Breast epithelium (tissue), 4 donors: ENCODE measurements around the gene UQCC5. TPM values are rescaled to one million over a fixed set of nuclear protein-coding genes. Genes with fewer than 3 reads are reported as not detected.

ENCODE experiments used
- DNase-seq, 2 donors: peaks; one replicate each; pipeline ENCODE4 v3.0.0-alpha.2; 2019; ENCODE audit warnings: low spot score in 2 of 2
- H3K27ac ChIP-seq, 2 donors: fragments of 200-600 bp; sonication (generic) in 1 of 2; one replicate each; pipeline ENCODE4 v1.5.1; 2016 to 2019; ENCODE audit warnings: mild to moderate bottlenecking in 1 of 2
- H3K27me3 ChIP-seq, 2 donors: fragments of 200-600 bp; sonication (generic) in 1 of 2; one replicate each; pipeline versions ENCODE4 v1.5.1 to v1.6.0; 2017 to 2019; ENCODE audit warnings: control low read depth in 1 of 2, mild to moderate bottlenecking in 1 of 2
- H3K36me3 ChIP-seq: fragments of 200-600 bp; one replicate; pipeline ENCODE4 v1.5.1; 2019
- H3K4me1 ChIP-seq, 2 donors: fragments of 200-600 bp; sonication (generic); one replicate each; pipeline ENCODE4 v1.5.1; 2016 to 2019; ENCODE audit warnings: control low read depth in 1 of 2
- H3K4me3 ChIP-seq, 3 donors: fragments of 200-600 bp; sonication (generic); 1 replicate in 2 of 3; 2 replicates in 1 of 3; pipeline ENCODE4 v1.5.1; 2016 to 2019; ENCODE audit warnings: mild to moderate bottlenecking in 3 of 3, moderate library complexity in 2 of 3
- H3K9me3 ChIP-seq, 2 donors: fragments of 200-600 bp; sonication (generic) in 1 of 2; one replicate each; pipeline ENCODE4 v1.5.1; 2016 to 2019; ENCODE audit warnings: control low read depth in 1 of 2
- POLR2A ChIP-seq: fragments of 450-650 bp; IDR thresholded peaks from one replicate; pipeline ENCODE4 v1.6.1; 2016; ENCODE audit warnings: antibody characterized with exemption, mild to moderate bottlenecking, moderate library complexity
- POLR2AphosphoS5 ChIP-seq, 3 donors: sonication (generic); formaldehyde crosslinking; IDR thresholded peaks; one replicate each; pipeline ENCODE4 v1.6.1; 2017; ENCODE audit warnings: antibody characterized with exemption in 3 of 3
- intact Hi-C: fragments of 100-400 bp; cut with DNase I; formaldehyde crosslinking; loops from one replicate; pipeline ENCODE4 v1.15.1; 2023; ENCODE audit warnings: low total_unique reads
- total RNA-seq, 3 donors: library from RNA; depleted of rRNA; stranded (reverse); fragments of >200 nt; gene quantifications; one replicate each; pipeline ENCODE4 v1.1.0, GENCODE V29; 2016
- TF ChIP-seq, protein P1 (sequence below), 3 donors: fragments of 450-650 bp; IDR thresholded peaks; one replicate each; pipeline ENCODE4 v1.5.1; 2016 to 2017; ENCODE audit warnings: antibody characterized with exemption in 3 of 3, mild to moderate bottlenecking in 3 of 3, moderate library complexity in 3 of 3

Gene UQCC5
- total RNA-seq, 3 donors from 2014 or later: 1.3 to 14.1 (median 1.8) TPM

DNA sequence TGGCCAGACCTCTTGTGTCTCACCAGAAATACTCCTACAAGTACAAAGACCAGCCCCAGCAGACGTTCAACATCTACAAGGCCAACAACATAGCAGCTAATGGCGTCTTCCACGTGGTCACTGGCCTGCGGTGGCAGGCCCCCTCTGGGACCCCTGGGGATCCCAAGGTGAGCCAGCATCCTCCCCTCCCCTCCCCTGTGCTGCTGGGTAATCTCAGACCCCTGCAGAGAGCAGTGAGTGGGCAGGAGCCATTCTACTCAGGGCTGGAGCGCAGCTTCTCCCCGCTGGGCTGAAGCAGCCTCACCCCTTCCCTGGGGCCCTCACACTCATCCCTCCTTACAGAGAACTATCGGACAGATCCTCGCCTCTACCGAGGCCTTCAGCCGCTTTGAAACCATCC is 31.4 kb upstream of the UQCC5 start:
- H3K27me3 ChIP-seq: no peaks in the 10 kb centered on the region
- H3K4me1 ChIP-seq: no peaks in the 10 kb centered on the region
- no peak for TF ChIP-seq POLR2A
- TF ChIP-seq, protein P1, sequence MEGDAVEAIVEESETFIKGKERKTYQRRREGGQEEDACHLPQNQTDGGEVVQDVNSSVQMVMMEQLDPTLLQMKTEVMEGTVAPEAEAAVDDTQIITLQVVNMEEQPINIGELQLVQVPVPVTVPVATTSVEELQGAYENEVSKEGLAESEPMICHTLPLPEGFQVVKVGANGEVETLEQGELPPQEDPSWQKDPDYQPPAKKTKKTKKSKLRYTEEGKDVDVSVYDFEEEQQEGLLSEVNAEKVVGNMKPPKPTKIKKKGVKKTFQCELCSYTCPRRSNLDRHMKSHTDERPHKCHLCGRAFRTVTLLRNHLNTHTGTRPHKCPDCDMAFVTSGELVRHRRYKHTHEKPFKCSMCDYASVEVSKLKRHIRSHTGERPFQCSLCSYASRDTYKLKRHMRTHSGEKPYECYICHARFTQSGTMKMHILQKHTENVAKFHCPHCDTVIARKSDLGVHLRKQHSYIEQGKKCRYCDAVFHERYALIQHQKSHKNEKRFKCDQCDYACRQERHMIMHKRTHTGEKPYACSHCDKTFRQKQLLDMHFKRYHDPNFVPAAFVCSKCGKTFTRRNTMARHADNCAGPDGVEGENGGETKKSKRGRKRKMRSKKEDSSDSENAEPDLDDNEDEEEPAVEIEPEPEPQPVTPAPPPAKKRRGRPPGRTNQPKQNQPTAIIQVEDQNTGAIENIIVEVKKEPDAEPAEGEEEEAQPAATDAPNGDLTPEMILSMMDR (IDR thresholded peaks at IDR 0.05): no peak
- TF ChIP-seq POLR2AphosphoS5 (IDR thresholded peaks at IDR 0.05): no peak
- intact Hi-C loops: no loop called here
- no peak overlapping the region for H3K27ac ChIP-seq
- no peak for DNase-seq
- no peaks in the 10 kb centered on the region for H3K36me3 ChIP-seq
- H3K9me3 ChIP-seq: no peaks in the 10 kb centered on the region
- H3K4me3 ChIP-seq: no peak overlapping the region

DNA sequence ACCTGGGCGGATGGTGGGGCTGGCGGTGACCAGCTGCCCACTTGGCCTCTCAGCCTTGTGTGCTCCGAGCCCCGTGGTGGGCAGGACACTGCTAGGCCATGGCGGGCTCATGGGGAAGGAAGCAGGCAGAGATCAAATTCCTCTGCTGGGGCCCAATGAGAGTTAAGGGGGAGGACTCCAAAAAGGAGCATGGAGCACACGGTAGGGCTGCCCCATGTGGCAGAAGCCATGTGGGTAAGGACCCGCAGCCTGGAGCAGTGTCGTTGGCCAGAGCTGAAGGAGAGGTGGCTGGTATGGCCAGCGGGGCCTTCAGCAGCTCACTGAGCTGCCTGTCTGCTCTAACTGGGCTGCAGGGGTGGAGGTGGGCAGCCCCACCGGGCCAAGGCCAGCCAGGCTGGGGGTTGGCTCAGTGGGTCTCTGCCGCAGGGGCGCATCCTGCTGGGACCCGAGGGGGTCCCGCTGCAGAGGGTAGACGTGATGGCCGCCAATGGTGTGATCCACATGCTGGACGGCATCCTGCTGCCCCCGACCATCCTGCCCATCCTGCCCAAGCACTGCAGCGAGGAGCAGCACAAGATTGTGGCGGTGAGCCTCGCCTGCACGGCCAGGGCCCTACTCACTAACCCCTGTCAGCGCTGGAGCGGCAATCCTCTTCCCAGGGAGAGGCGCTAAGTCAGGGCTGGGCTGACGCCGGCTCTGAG is 30.0 kb upstream of the UQCC5 start:
- Histone ChIP-seq H3K9me3 (no peaks in the 10 kb centered on the region), H3K27me3 (no peaks in the 10 kb centered on the region), H3K27ac (no peak overlapping the region), H3K4me3 (no peak overlapping the region), H3K36me3 (no peaks in the 10 kb centered on the region), H3K4me1 (no peaks in the 10 kb centered on the region)
- TF ChIP-seq POLR2AphosphoS5 (IDR thresholded peaks at IDR 0.05): no peak
- TF ChIP-seq, protein P1 (IDR thresholded peaks at IDR 0.05): no peak
- TF ChIP-seq POLR2A: no peak
- intact Hi-C loops: no loop called here
- no peak for DNase-seq

DNA sequence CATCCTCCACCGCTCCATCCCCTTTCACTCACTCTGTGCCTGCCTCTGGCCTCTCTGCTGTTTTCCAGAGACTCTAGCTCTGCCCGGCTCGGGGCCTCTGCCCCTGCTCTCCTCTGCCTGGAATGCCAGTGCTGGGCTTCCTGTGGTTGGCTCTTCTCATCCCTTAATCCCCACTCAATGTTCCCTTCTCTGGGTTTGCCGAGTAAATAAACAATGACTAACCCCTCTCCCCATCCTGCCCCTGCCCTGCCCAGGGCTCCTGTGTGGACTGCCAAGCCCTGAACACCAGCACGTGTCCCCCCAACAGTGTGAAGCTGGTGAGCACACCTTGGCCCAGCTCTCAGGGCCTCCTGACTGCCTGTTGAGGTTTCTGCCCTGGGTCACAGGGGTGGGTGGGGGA is 29.0 kb upstream of the UQCC5 start:
- no peak for DNase-seq
- no peaks in the 10 kb centered on the region for H3K9me3 ChIP-seq
- H3K36me3 ChIP-seq: no peaks in the 10 kb centered on the region
- intact Hi-C loops: no loop called here
- TF ChIP-seq, protein P1 (IDR thresholded peaks at IDR 0.05): no peak
- TF ChIP-seq POLR2A (no peak), POLR2AphosphoS5 (IDR thresholded peaks at IDR 0.05) (no peak)
- no peak overlapping the region for H3K27ac ChIP-seq
- H3K4me3 ChIP-seq: no peak overlapping the region
- no peaks in the 10 kb centered on the region for H3K4me1 ChIP-seq
- no peaks in the 10 kb centered on the region for H3K27me3 ChIP-seq

DNA sequence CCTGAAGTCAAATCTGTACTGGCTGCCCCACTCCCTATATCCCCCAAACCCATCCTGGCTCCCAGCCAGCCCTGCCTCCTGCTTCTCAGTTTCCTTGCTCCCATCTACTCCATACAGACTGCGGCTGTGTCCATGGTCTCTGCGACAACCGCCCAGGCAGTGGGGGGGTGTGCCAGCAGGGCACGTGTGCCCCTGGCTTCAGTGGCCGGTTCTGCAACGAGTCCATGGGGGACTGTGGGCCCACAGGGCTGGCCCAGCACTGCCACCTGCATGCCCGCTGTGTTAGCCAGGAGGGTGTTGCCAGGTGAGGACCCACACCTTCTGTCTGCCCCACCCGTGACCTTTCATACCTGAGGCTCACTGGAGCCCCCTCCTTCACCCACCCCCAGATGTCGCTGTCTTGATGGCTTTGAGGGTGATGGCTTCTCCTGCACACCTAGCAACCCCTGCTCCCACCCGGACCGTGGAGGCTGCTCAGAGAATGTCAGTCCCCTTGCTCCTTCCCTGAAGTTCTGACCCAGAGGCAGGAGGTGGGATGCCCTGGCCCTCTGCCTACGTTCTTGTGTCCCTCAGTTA is 26.6 kb upstream of the UQCC5 start:
- no peaks in the 10 kb centered on the region for H3K27me3 ChIP-seq
- no peaks in the 10 kb centered on the region for H3K36me3 ChIP-seq
- no peaks in the 10 kb centered on the region for H3K9me3 ChIP-seq
- no peak overlapping the region for H3K27ac ChIP-seq
- H3K4me3 ChIP-seq: no peak overlapping the region
- intact Hi-C loops: no loop called here
- no peak for DNase-seq
- no peaks in the 10 kb centered on the region for H3K4me1 ChIP-seq
- TF ChIP-seq POLR2A: no peak
- TF ChIP-seq, protein P1 (IDR thresholded peaks at IDR 0.05): no peak
- TF ChIP-seq POLR2AphosphoS5 (IDR thresholded peaks at IDR 0.05): no peak

DNA sequence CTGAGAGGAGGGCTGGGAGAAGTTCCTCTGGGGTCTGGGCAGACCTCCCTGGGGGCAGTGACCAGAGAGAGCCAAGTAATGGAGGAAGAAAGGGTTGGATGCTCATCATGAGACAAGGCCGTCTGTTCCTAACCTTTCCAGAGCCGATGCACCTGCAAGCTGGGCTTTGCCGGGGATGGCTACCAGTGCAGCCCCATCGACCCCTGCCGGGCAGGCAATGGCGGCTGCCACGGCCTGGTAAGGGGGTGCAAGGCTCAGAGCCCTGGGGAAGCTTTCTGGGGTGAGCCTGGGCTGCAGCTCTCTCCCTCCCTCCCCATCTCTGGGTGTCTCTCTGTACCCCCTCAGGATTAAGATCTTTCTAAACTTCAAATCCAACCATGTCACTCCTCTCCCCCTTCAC is 24.9 kb upstream of the UQCC5 start:
- H3K4me1 ChIP-seq: no peaks in the 10 kb centered on the region
- no peak for DNase-seq
- TF ChIP-seq POLR2AphosphoS5 (IDR thresholded peaks at IDR 0.05): no peak
- TF ChIP-seq, protein P1 (IDR thresholded peaks at IDR 0.05): no peak
- no peak for TF ChIP-seq POLR2A
- H3K36me3 ChIP-seq: no peaks in the 10 kb centered on the region
- H3K9me3 ChIP-seq: no peaks in the 10 kb centered on the region
- intact Hi-C loops: no loop called here
- H3K4me3 ChIP-seq: no peak overlapping the region
- H3K27ac ChIP-seq: no peak overlapping the region
- H3K27me3 ChIP-seq: no peaks in the 10 kb centered on the region
